Right forelimb (tissue), 1 donor: ENCODE data around the gene TNRC6B.
"Not testable (repeated sequence)": the region's sequence is repeated elsewhere in the genome, so short reads cannot be mapped to it uniquely, and the experiment has no call there.

Experiments used
- DNase-seq: peaks from one replicate; pipeline ENCODE4 v3.0.0-alpha.2; 2018

Gene TNRC6B

GRCh38 chr22:40177738-40178416 lies at the start of gene TNRC6B:
Gene TNRC6B (plus strand): TSS chr22:40177925. CDS start chr22:40178136, 211 bp downstream.
- DNase-seq = peak; percentile 78

- DNase-seq = no peak
Measured at GRCh38 chr22:40128989-40129388, 48.7 kb upstream of the TNRC6B start.

- no peak for DNase-seq
Measured at GRCh38 chr22:40137132-40137531, 40.6 kb upstream of the TNRC6B start.

GRCh38 chr22:40138866-40139265 lies 38.9 kb upstream of the TNRC6B start:
- no peak for DNase-seq

GRCh38 chr22:40147388-40148176 lies 30.1 kb upstream of the TNRC6B start:
- DNase-seq = no peak

- DNase-seq = no peak
Measured at GRCh38 chr22:40153192-40153591, 24.5 kb upstream of the TNRC6B start.

GRCh38 chr22:40153705-40154104 lies 24.0 kb upstream of the TNRC6B start:
- no peak for DNase-seq

- DNase-seq = no peak
Measured at GRCh38 chr22:40156001-40156516, 21.7 kb upstream of the TNRC6B start.

- not testable (repeated sequence) for DNase-seq
Measured at GRCh38 chr22:40156682-40157081, 21.0 kb upstream of the TNRC6B start.

GRCh38 chr22:40157330-40157945 lies 20.3 kb upstream of the TNRC6B start:
- no peak for DNase-seq

- DNase-seq = no peak
Measured at GRCh38 chr22:40161194-40161593, 16.5 kb upstream of the TNRC6B start.

GRCh38 chr22:40165537-40165936 lies 12.2 kb upstream of the TNRC6B start:
- DNase-seq = not testable (repeated sequence)

GRCh38 chr22:40175611-40176244 lies 2.0 kb upstream of the TNRC6B start:
- peak; percentile 64 for DNase-seq

GRCh38 chr22:40176921-40177737 lies 596 bp upstream of the TNRC6B start:
- DNase-seq = no peak

- DNase-seq = peak; percentile 68
Measured at GRCh38 chr22:40178417-40179409, 988 bp downstream of the TNRC6B start.

GRCh38 chr22:40179526-40179925 lies 1.8 kb downstream of the TNRC6B start:
- no peak for DNase-seq

GRCh38 chr22:40180403-40180802 lies 2.7 kb downstream of the TNRC6B start:
- no peak for DNase-seq

- no peak for DNase-seq
Measured at GRCh38 chr22:40181323-40181722, 3.6 kb downstream of the TNRC6B start.

GRCh38 chr22:40182231-40182835 lies 4.6 kb downstream of the TNRC6B start:
- no peak for DNase-seq

GRCh38 chr22:40183029-40183581 lies 5.4 kb downstream of the TNRC6B start:
- DNase-seq = no peak
